B cell (primary cell): ENCODE measurements around the gene S100A3. TPM values are rescaled to one million over a fixed set of nuclear protein-coding genes. Genes with fewer than 3 reads are reported as not detected.

Experiments used
- ATAC-seq: fragments of 200-7000 bp; cut with Tn5 transposase; one replicate; pipeline ENCODE4 v1.10.0; 2021; ENCODE audit warnings: low read depth, mild to moderate bottlenecking, moderate number of reproducible peaks, moderate library complexity
- CTCF ChIA-PET: fragments of 350-600 bp; sonication (Branson Sonifier 250); formaldehyde crosslinking; loops from one replicate; lab custom pipeline; 2021; ENCODE audit warnings: antibody characterized with exemption, inconsistent platforms; lab: Charles Lee
- POLR2A ChIA-PET: fragments of 350-600 bp; sonication (Branson Sonifier 250); formaldehyde crosslinking; loops from one replicate; lab custom pipeline; 2021; ENCODE audit warnings: antibody characterized with exemption; lab: Charles Lee
- DNase-seq: peaks from one replicate; pipeline ENCODE4 v3.0.0; 2013
- H2AFZ ChIP-seq: 2 replicates; pipeline ENCODE4 v1.6.1; 2012; ENCODE audit warnings: mild to moderate bottlenecking, low read depth, low read length; ENCODE audit not compliant: insufficient read depth, poor library complexity, severe bottlenecking
- H3K27ac ChIP-seq, 2 donors: 1 replicate in 1 of 2; 2 replicates in 1 of 2; pipeline ENCODE4 v1.5.1; 2012 to 2013; ENCODE audit warnings: low read length in 2 of 2, mild to moderate bottlenecking in 2 of 2, moderate library complexity in 1 of 2
- H3K27me3 ChIP-seq, 4 experiments: fragments of 200-600 bp in 1 of 4; sonication (generic) in 1 of 4; replicated peaks in 1 of 4; 1 replicate in 2 of 4; 2 replicates in 2 of 4; pipeline versions ENCODE4 v1.6.1 to v1.7.0; 2013 to 2016; ENCODE audit warnings: low read length in 3 of 4, mild to moderate bottlenecking in 2 of 4, mixed read lengths in 1 of 4, moderate library complexity in 1 of 4; ENCODE audit not compliant: insufficient read depth in 4 of 4, control insufficient read depth in 3 of 4; ENCODE audit errors: control extremely low read depth in 1 of 4
- H3K36me3 ChIP-seq, 2 experiments: replicated peaks in 1 of 2; 1 replicate in 1 of 2; 2 replicates in 1 of 2; pipeline versions ENCODE4 v1.6.1 to v1.7.1; 2013; ENCODE audit warnings: low read length in 1 of 2; ENCODE audit not compliant: insufficient read depth in 2 of 2, control insufficient read depth in 1 of 2; ENCODE audit errors: control extremely low read depth in 1 of 2, extremely low read depth in 1 of 2
- H3K4me1 ChIP-seq, 2 donors: fragments of 200-600 bp in 1 of 2; sonication (generic) in 1 of 2; 1 replicate in 1 of 2; 2 replicates in 1 of 2; pipeline versions ENCODE4 v1.5.1 to v1.6.1; 2013 to 2017; ENCODE audit warnings: low read length in 2 of 2; ENCODE audit not compliant: control insufficient read depth in 2 of 2, insufficient read depth in 2 of 2
- H3K4me2 ChIP-seq: replicated peaks from 2 replicates; pipeline ENCODE3; 2012; ENCODE audit warnings: mild to moderate bottlenecking, low read depth, low read length; ENCODE audit not compliant: poor library complexity, severe bottlenecking
- H3K4me3 ChIP-seq, 5 experiments: fragments of 200-600 bp in 1 of 5; sonication (generic) in 1 of 5; 1 replicate in 3 of 5; 2 replicates in 2 of 5; pipeline versions ENCODE4 v1.5.1 to v1.7.0; 2011 to 2016; ENCODE audit warnings: low read length in 4 of 5, mild to moderate bottlenecking in 4 of 5, low read depth in 2 of 5, control low read depth in 1 of 5, moderate library complexity in 1 of 5; ENCODE audit not compliant: insufficient read depth in 1 of 5; ENCODE audit errors: control extremely low read depth in 1 of 5, extremely low read depth in 1 of 5
- H3K79me2 ChIP-seq: fragments of 200-600 bp; sonication (generic); one replicate; pipeline ENCODE4 v1.6.0; 2016; ENCODE audit warnings: low read length; ENCODE audit not compliant: control insufficient read depth, insufficient read depth
- H3K9ac ChIP-seq: fragments of 200-600 bp; sonication (generic); 2 replicates; pipeline ENCODE4 v1.6.1; 2017; ENCODE audit warnings: mild to moderate bottlenecking, low read length, moderate library complexity
- H3K9me3 ChIP-seq, 3 donors: one replicate each; pipeline versions ENCODE4 v1.6.1 to v1.7.1; 2013; ENCODE audit warnings: low read length in 2 of 3; ENCODE audit not compliant: control insufficient read depth in 2 of 3, insufficient read depth in 1 of 3; ENCODE audit errors: control extremely low read depth in 1 of 3
- H4K20me1 ChIP-seq: 2 replicates; pipeline ENCODE4 v1.6.0; 2012; ENCODE audit warnings: mild to moderate bottlenecking, low read length; ENCODE audit not compliant: insufficient read depth, control insufficient read depth, poor library complexity, severe bottlenecking
- H3K27ac Mint-ChIP-seq: one replicate; pipeline ENCODE4 v1.8.0; 2021; ENCODE audit warnings: mixed read lengths
- H3K27me3 Mint-ChIP-seq: one replicate; pipeline ENCODE4 v1.8.0; 2021; ENCODE audit warnings: mixed read lengths
- H3K4me1 Mint-ChIP-seq: one replicate; pipeline ENCODE4 v1.8.0; 2021; ENCODE audit warnings: mixed read lengths
- H3K4me3 Mint-ChIP-seq: one replicate; pipeline ENCODE4 v1.8.0; 2021; ENCODE audit warnings: mixed read lengths
- H3K9me3 Mint-ChIP-seq: one replicate; pipeline ENCODE4 v1.8.0; 2022; ENCODE audit warnings: mixed read lengths; ENCODE audit not compliant: insufficient read depth
- EZH2 ChIP-seq: IDR thresholded peaks from 2 replicates; pipeline ENCODE4 v1.6.1; 2012; ENCODE audit warnings: borderline replicate concordance, low read depth, mild to moderate bottlenecking, moderate library complexity, low read length; ENCODE audit not compliant: insufficient read depth, poor library complexity, severe bottlenecking
- WGBS: methylation state at CpG from one replicate; pipeline ENCODE4 v1.1.5; 2013; ENCODE audit warnings: missing lambda C conversion rate; ENCODE audit not compliant: insufficient coverage; 5-methylcytosine and 5-hydroxymethylcytosine counted together
- intact Hi-C: fragments of 100-400 bp; cut with micrococcal nuclease; formaldehyde crosslinking; loops from one replicate; pipeline ENCODE4 v1.10.0; 2022
- polyA plus RNA-seq: library from polyadenylated mRNA; depleted of rRNA; stranded (reverse); fragments of >200 nt; gene quantifications from 2 replicates; pipeline ENCODE4 v1.2.3, GENCODE V29; 2012
- total RNA-seq, 2 donors: library from RNA; stranded (reverse); fragments of 120-200 nt in 1 of 2; gene quantifications; 1 replicate in 1 of 2; 2 replicates in 1 of 2; pipeline versions ENCODE4 v1.2.3 to v1.2.4, GENCODE V29; 2013 to 2022
- TF ChIP-seq, protein P1 (sequence below): fragments of 200-600 bp; IDR thresholded peaks from one replicate; pipeline ENCODE4 v1.8.0; 2022; ENCODE audit warnings: antibody characterized with exemption, mild to moderate bottlenecking

S100A3 gene
- total and polyA plus RNA-seq, 2 donors (not counting 1 experiment from before 2014, with no cell fraction given), result not detected

DNA sequence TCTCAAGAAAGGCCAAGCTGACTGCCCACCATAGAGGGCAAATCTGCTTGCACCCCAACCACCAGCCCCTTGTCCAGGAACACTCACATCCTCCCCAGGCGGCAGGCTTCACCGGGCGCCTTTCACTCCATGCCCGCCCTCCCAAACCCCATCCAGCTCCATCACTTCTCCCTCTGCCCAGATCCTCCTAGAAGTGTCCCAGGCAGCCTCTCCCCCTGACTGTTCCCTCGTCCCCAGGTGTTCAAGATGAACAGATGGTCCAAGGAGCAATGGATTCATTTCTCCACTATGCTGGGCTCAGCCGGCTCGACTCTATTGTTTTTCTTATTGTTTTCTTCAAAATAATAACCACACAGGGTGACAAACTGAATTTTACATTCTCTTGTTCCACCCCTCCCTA lies 35.4 kb downstream of the S100A3 start:
- H3K4me1 ChIP-seq, result no peaks in the 10 kb centered on the region
- H3K36me3 ChIP-seq, result no peaks in the 10 kb centered on the region
- WGBS, result 93% methylated on average over 7 of the region's 7 CpGs
- Mint-ChIP-seq H3K27me3 (peaks cover 7% of the 10 kb centered on the region), H3K4me1 (no peaks in the 10 kb centered on the region), H3K27ac (no peak overlapping the region), H3K9me3 (no peaks in the 10 kb centered on the region), H3K4me3 (no peak overlapping the region)
- H3K9ac ChIP-seq, result no peak overlapping the region
- no peak for DNase-seq
- H3K27me3 ChIP-seq, result no peaks in the 10 kb centered on the region
- ChIA-PET CTCF (interaction anchor here (0.8 to 11.1 kb wide), 3 partner anchors 8 to 57 kb away, joined by 3 to 227 read pairs (median 3); no protein-coding TSS in a partner anchor), POLR2A (interaction anchor here (0.6 kb wide), 1 partner anchor 12 kb away, joined by 6 read pairs; no protein-coding TSS in a partner anchor)
- H3K4me3 ChIP-seq, result no peak overlapping the region
- no peak overlapping the region for H2AFZ ChIP-seq
- intact Hi-C loops, result loop anchor here (5.0 kb wide), 2 partner anchors 164 to 759 kb away; partner anchors contain the start of genes HAX1 and NPR1
- no peak for ATAC-seq
- H4K20me1 ChIP-seq, result no peaks in the 10 kb centered on the region
- TF ChIP-seq EZH2, result no peak
- TF ChIP-seq, protein P1, sequence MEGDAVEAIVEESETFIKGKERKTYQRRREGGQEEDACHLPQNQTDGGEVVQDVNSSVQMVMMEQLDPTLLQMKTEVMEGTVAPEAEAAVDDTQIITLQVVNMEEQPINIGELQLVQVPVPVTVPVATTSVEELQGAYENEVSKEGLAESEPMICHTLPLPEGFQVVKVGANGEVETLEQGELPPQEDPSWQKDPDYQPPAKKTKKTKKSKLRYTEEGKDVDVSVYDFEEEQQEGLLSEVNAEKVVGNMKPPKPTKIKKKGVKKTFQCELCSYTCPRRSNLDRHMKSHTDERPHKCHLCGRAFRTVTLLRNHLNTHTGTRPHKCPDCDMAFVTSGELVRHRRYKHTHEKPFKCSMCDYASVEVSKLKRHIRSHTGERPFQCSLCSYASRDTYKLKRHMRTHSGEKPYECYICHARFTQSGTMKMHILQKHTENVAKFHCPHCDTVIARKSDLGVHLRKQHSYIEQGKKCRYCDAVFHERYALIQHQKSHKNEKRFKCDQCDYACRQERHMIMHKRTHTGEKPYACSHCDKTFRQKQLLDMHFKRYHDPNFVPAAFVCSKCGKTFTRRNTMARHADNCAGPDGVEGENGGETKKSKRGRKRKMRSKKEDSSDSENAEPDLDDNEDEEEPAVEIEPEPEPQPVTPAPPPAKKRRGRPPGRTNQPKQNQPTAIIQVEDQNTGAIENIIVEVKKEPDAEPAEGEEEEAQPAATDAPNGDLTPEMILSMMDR, result no peak
- no peaks in the 10 kb centered on the region for H3K79me2 ChIP-seq
- H3K4me2 ChIP-seq, result no peak overlapping the region
- no peaks in the 10 kb centered on the region for H3K9me3 ChIP-seq
- no peak overlapping the region for H3K27ac ChIP-seq

DNA sequence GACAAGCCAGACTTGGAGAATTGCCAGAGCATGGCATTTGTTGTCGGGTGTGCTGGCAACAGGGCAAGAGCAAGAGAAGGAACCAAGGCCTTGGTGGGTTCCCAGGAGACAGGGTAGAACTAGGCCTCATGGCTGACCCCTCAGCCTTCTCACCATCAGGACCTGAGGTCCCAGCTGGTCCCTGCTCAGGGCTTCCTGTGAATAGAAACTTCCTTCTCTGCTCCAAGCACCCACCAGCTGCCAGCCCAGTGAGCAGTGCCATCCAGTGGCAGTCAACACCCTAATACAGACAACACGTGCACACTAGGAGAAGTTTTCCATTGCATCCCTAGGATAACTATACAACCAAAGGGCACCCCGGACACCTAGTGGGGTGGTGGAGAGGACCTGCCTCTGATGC lies 36.0 kb downstream of the S100A3 start:
- H3K27ac Mint-ChIP-seq, result no peak overlapping the region
- H3K4me1 Mint-ChIP-seq, result no peaks in the 10 kb centered on the region
- WGBS, result 75% methylated on average over 1 of the region's 3 CpGs
- no peaks in the 10 kb centered on the region for H3K9me3 Mint-ChIP-seq
- no peak overlapping the region for H3K4me3 Mint-ChIP-seq
- CTCF ChIA-PET, result interaction anchor here (0.8 to 11.1 kb wide), 4 partner anchors 8 to 57 kb away, joined by 3 to 227 read pairs (median 20); partner anchors contain the start of gene S100A2
- POLR2A ChIA-PET, result no interaction called here
- Histone ChIP-seq H3K27me3 (no peaks in the 10 kb centered on the region), H3K4me2 (no peak overlapping the region), H3K36me3 (no peaks in the 10 kb centered on the region), H3K79me2 (no peaks in the 10 kb centered on the region), H3K9me3 (no peaks in the 10 kb centered on the region), H3K4me1 (no peaks in the 10 kb centered on the region), H3K4me3 (no peak overlapping the region), H4K20me1 (no peaks in the 10 kb centered on the region), H3K9ac (no peak overlapping the region), H3K27ac (no peak overlapping the region), H2AFZ (no peak overlapping the region)
- no peak for TF ChIP-seq EZH2
- TF ChIP-seq, protein P1, result no peak
- peaks cover 7% of the 10 kb centered on the region for H3K27me3 Mint-ChIP-seq
- DNase-seq (no peak), ATAC-seq (no peak)
- intact Hi-C loops, result loop anchor here (5.0 kb wide), 2 partner anchors 164 to 759 kb away; partner anchors contain the start of genes HAX1 and NPR1
